ENCODE results near the gene GNB1. TPM values are rescaled to one million over a fixed set of nuclear protein-coding genes. Genes with fewer than 3 reads are reported as not detected.

Gene GNB1
- total RNA-seq, 5 donors from 2014 or later (not counting 1 experiment from before 2014, with no cell fraction given) = 208 to 295 (median 261) TPM

GRCh38 chr1:1898246-1898933, 7.5 kb upstream of the GNB1 start:
- Histone ChIP-seq H3K27ac (ENCODE audit: low read length) (no peak overlapping the region), H3K27me3 (replicated peaks in 1 of 2; ENCODE audit: control insufficient read depth in 2 of 2, extremely low read depth in 1 of 2, insufficient read depth in 2 of 2, low read length in 1 of 2) (peaks cover 0 to 42% of the 10 kb centered on the region in 2 experiments), H3K4me1 (ENCODE audit: control insufficient read depth in 1 of 2, extremely low read depth in 1 of 2, insufficient read depth in 2 of 2, low read length in 2 of 2) (peaks cover 7 to 37% of the 10 kb centered on the region in 2 experiments), H3K9me3 (no peaks in the 10 kb centered on the region), H3K4me3 (ENCODE audit: control insufficient read depth in 1 of 2, extremely low read depth in 1 of 2, low read length in 1 of 2) (no peak overlapping the region), H3K36me3 (ENCODE audit: control insufficient read depth in 2 of 2, extremely low read depth in 1 of 2, insufficient read depth in 1 of 2, low read length in 1 of 2) (no peaks in the 10 kb centered on the region)
- ATAC-seq (replicated peaks in 1 of 4) (no peak), DNase-seq (no peak)
- peaks cover 14 to 26% (median 21%) of the 10 kb centered on the region in 3 donors for H3K4me1 Mint-ChIP-seq
- no peak overlapping the region for H3K27ac Mint-ChIP-seq
- H3K27me3 Mint-ChIP-seq = peaks cover 0 to 4% of the 10 kb centered on the region in 2 donors
- H3K36me3 Mint-ChIP-seq = no peaks in the 10 kb centered on the region
- no peaks in the 10 kb centered on the region for H3K9me3 Mint-ChIP-seq
- H3K4me3 Mint-ChIP-seq = no peak overlapping the region
- ChIA-PET POLR2A (interaction anchor here in 1 of 2 donors (0.6 kb wide), 1 partner anchor 10 kb away, joined by 7 read pairs; no protein-coding TSS in a partner anchor), CTCF (interaction anchor here in 1 of 2 donors (0.8 to 1.1 kb wide), 2 partner anchors 11 to 15 kb away, joined by 4 to 5 read pairs; no protein-coding TSS in a partner anchor)
- 97% methylated on average over 5 of the region's 6 CpGs for WGBS (ENCODE audit: insufficient coverage)

GRCh38 chr1:1895456-1896336, 4.8 kb upstream of the GNB1 start:
- ChIA-PET POLR2A (no interaction called here), CTCF (no interaction called here)
- no peak overlapping the region for H3K4me3 ChIP-seq (ENCODE audit: control insufficient read depth in 1 of 2, extremely low read depth in 1 of 2, low read length in 1 of 2)
- Mint-ChIP-seq H3K27me3 (no peaks in the 10 kb centered on the region), H3K9me3 (no peaks in the 10 kb centered on the region), H3K4me1 (peaks cover 30 to 40% (median 35%) of the 10 kb centered on the region in 3 donors), H3K36me3 (no peaks in the 10 kb centered on the region), H3K27ac (peak overlapping the region in 1 of 2 donors; percentile 55), H3K4me3 (peak overlapping the region in 1 of 3 donors; percentile 47)
- H3K27ac ChIP-seq (ENCODE audit: low read length) = no peak overlapping the region
- H3K4me1 ChIP-seq (ENCODE audit: control insufficient read depth in 1 of 2, extremely low read depth in 1 of 2, insufficient read depth in 2 of 2, low read length in 2 of 2) = peaks cover 10 to 55% of the 10 kb centered on the region in 2 experiments
- ATAC-seq (replicated peaks in 1 of 4) (no peak), DNase-seq (no peak)
- H3K9me3 ChIP-seq = no peaks in the 10 kb centered on the region
- WGBS (ENCODE audit: insufficient coverage) = 73% methylated on average over 12 of the region's 14 CpGs
- peaks cover 0 to 30% of the 10 kb centered on the region in 2 experiments for H3K27me3 ChIP-seq (replicated peaks in 1 of 2; ENCODE audit: control insufficient read depth in 2 of 2, extremely low read depth in 1 of 2, insufficient read depth in 2 of 2, low read length in 1 of 2)
- H3K36me3 ChIP-seq (ENCODE audit: control insufficient read depth in 2 of 2, extremely low read depth in 1 of 2, insufficient read depth in 1 of 2, low read length in 1 of 2) = no peaks in the 10 kb centered on the region

- no peaks in the 10 kb centered on the region for H3K36me3 Mint-ChIP-seq
- Histone ChIP-seq H3K4me1 (ENCODE audit: control insufficient read depth in 1 of 2, extremely low read depth in 1 of 2, insufficient read depth in 2 of 2, low read length in 2 of 2) (peaks cover 10 to 55% of the 10 kb centered on the region in 2 experiments), H3K9me3 (no peaks in the 10 kb centered on the region), H3K27ac (ENCODE audit: low read length) (no peak overlapping the region), H3K36me3 (ENCODE audit: control insufficient read depth in 2 of 2, extremely low read depth in 1 of 2, insufficient read depth in 1 of 2, low read length in 1 of 2) (no peaks in the 10 kb centered on the region), H3K4me3 (ENCODE audit: control insufficient read depth in 1 of 2, extremely low read depth in 1 of 2, low read length in 1 of 2) (no peak overlapping the region), H3K27me3 (replicated peaks in 1 of 2; ENCODE audit: control insufficient read depth in 2 of 2, extremely low read depth in 1 of 2, insufficient read depth in 2 of 2, low read length in 1 of 2) (peaks cover 0 to 29% of the 10 kb centered on the region in 2 experiments)
- WGBS (ENCODE audit: insufficient coverage) = 62% methylated on average over 6 of the region's 10 CpGs
- ChIA-PET POLR2A (no interaction called here), CTCF (no interaction called here)
- DNase-seq (no peak), ATAC-seq (replicated peaks in 1 of 4) (no peak)
- H3K27me3 Mint-ChIP-seq = no peaks in the 10 kb centered on the region
- peak overlapping the region; percentile 31 to 47 (median 41) for H3K4me3 Mint-ChIP-seq
- no peaks in the 10 kb centered on the region for H3K9me3 Mint-ChIP-seq
- peak overlapping the region; percentile 76 to 82 for H3K27ac Mint-ChIP-seq
- H3K4me1 Mint-ChIP-seq = peaks cover 30 to 40% (median 35%) of the 10 kb centered on the region in 3 donors
Observed at GRCh38 chr1:1895060-1895418, 4.2 kb upstream of the GNB1 start.

DNA sequence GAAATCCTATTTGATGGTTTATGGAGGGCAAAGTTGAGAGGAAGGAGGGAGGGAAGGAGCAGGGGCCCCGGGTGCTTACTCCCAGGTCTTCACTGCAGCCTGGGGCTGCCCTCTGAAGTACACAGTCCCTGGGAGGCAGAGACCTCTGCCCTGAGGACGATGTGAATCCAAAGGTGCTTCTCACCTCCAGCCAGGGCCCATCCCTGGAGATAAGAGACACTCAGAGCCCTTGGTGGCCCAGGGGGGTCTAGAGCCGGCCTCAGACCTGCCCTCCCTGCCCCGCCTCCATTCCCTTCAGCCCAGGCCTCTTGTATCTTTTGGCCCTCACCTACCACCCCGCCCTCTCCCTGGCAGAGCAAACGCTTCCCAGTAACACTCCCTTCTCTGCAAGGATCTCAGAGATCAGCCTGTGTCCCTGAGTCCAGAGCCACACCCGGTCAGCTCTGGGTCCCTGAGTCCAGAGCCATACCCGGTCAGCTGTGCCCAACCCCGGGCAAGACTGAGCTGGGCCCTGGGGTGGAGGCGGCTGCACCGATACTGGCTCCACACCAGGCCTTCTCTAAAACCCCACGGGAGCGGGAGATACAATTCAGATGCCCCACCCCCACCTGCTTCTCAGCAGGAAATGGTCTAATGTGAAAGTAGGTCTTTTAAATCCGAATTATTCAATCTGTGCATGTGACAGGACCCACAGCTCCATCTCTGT, 3.6 kb upstream of the GNB1 start:
- Mint-ChIP-seq H3K27ac (peak overlapping the region; percentile 76 to 82), H3K9me3 (no peaks in the 10 kb centered on the region), H3K27me3 (no peaks in the 10 kb centered on the region), H3K36me3 (no peaks in the 10 kb centered on the region), H3K4me3 (peak overlapping the region; percentile 31 to 47 (median 41)), H3K4me1 (peaks cover 30 to 40% (median 33%) of the 10 kb centered on the region in 3 donors)
- no peaks in the 10 kb centered on the region for H3K36me3 ChIP-seq (ENCODE audit: control insufficient read depth in 2 of 2, extremely low read depth in 1 of 2, insufficient read depth in 1 of 2, low read length in 1 of 2)
- ATAC-seq (replicated peaks in 1 of 4) (no peak), DNase-seq (no peak)
- CTCF ChIA-PET = no interaction called here
- POLR2A ChIA-PET = no interaction called here
- H3K27ac ChIP-seq (ENCODE audit: low read length) = no peak overlapping the region
- WGBS (ENCODE audit: insufficient coverage) = 90% methylated on average over 8 of the region's 14 CpGs
- H3K27me3 ChIP-seq (replicated peaks in 1 of 2; ENCODE audit: control insufficient read depth in 2 of 2, extremely low read depth in 1 of 2, insufficient read depth in 2 of 2, low read length in 1 of 2) = peaks cover 0 to 24% of the 10 kb centered on the region in 2 experiments
- no peak overlapping the region for H3K4me3 ChIP-seq (ENCODE audit: control insufficient read depth in 1 of 2, extremely low read depth in 1 of 2, low read length in 1 of 2)
- H3K4me1 ChIP-seq (ENCODE audit: control insufficient read depth in 1 of 2, extremely low read depth in 1 of 2, insufficient read depth in 2 of 2, low read length in 2 of 2) = peaks cover 10 to 52% of the 10 kb centered on the region in 2 experiments
- H3K9me3 ChIP-seq = no peaks in the 10 kb centered on the region

DNA sequence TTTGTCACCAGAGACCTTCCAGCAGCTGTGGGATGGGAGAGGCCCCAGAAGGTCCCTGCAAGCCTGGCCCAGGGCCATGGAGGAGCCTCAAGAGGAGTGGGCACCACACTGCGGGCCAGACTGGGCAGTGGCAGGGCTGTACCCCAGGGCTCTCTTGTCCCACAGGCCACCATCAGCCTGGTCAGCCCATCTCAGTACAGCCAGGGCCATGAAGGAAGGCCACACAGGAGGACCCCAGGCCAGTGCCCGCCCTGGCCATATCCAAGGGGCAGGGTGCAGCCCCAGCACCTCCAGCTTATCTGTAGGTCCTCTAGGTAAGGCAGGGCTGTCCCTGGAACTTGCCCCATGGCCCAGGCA, 3.1 kb upstream of the GNB1 start:
- WGBS (ENCODE audit: insufficient coverage) = 100% methylated on average over 2 of the region's 2 CpGs
- no peak for DNase-seq
- CTCF ChIA-PET = interaction anchor here in 1 of 2 donors (0.5 kb wide), 1 partner anchor 50 kb away, joined by 3 read pairs; no protein-coding TSS in a partner anchor
- H3K9me3 ChIP-seq = no peaks in the 10 kb centered on the region
- H3K36me3 Mint-ChIP-seq = no peaks in the 10 kb centered on the region
- H3K4me1 Mint-ChIP-seq = peaks cover 34 to 43% (median 37%) of the 10 kb centered on the region in 3 donors
- H3K4me3 Mint-ChIP-seq = peak overlapping the region in 1 of 3 donors; percentile 47
- no peak for ATAC-seq (replicated peaks in 1 of 4)
- H3K4me1 ChIP-seq (ENCODE audit: control insufficient read depth in 1 of 2, extremely low read depth in 1 of 2, insufficient read depth in 2 of 2, low read length in 2 of 2) = peaks cover 16 to 52% of the 10 kb centered on the region in 2 experiments
- no peaks in the 10 kb centered on the region for H3K36me3 ChIP-seq (ENCODE audit: control insufficient read depth in 2 of 2, extremely low read depth in 1 of 2, insufficient read depth in 1 of 2, low read length in 1 of 2)
- no peak overlapping the region for H3K27ac ChIP-seq (ENCODE audit: low read length)
- no peaks in the 10 kb centered on the region for H3K9me3 Mint-ChIP-seq
- H3K27ac Mint-ChIP-seq = peak overlapping the region; percentile 55 to 75
- H3K27me3 ChIP-seq (replicated peaks in 1 of 2; ENCODE audit: control insufficient read depth in 2 of 2, extremely low read depth in 1 of 2, insufficient read depth in 2 of 2, low read length in 1 of 2) = peaks cover 0 to 21% of the 10 kb centered on the region in 2 experiments
- no peaks in the 10 kb centered on the region for H3K27me3 Mint-ChIP-seq
- H3K4me3 ChIP-seq (ENCODE audit: control insufficient read depth in 1 of 2, extremely low read depth in 1 of 2, low read length in 1 of 2) = no peak overlapping the region
- POLR2A ChIA-PET = no interaction called here

Measured in T-cell (primary cell).